Ovary (tissue), 3 donors: ENCODE results near the gene LCN12.

Experiments
- CTCF ChIP-seq, 3 donors: fragments of 450-650 bp in 2 of 3; fragments of 200-600 bp in 1 of 3; IDR thresholded peaks; one replicate each; pipeline versions ENCODE4 v1.5.1 to v1.8.0; 2016 to 2022; ENCODE audit warnings: antibody characterized with exemption in 3 of 3, mild to moderate bottlenecking in 1 of 3
- POLR2A ChIP-seq: fragments of 450-650 bp; IDR thresholded peaks from one replicate; pipeline ENCODE4 v1.6.1; 2017; ENCODE audit warnings: antibody characterized with exemption, mild to moderate bottlenecking, moderate library complexity
- donor health status: DM: no; HTN: no; CAD: no.

- TF ChIP-seq CTCF (IDR thresholded peaks at IDR 0.05) (no peak), POLR2A (no peak)
Measured at GRCh38 chr9:136939996-136940525, 12.0 kb upstream of the LCN12 start.
